ENCODE results near the gene PEPD.

PEPD gene

GRCh38 chr19:33513424-33513823 is 8.2 kb downstream of the PEPD start:
- Histone ChIP-seq H2AFZ (ENCODE audit: low read length) (no peak overlapping the region), H3K4me1 (ENCODE audit: insufficient read depth, low read length, severe bottlenecking) (no peaks in the 10 kb centered on the region), H3K9ac (ENCODE audit: low read length) (no peak overlapping the region), H3F3A (ENCODE audit: insufficient read depth, low read length) (no peaks in the 10 kb centered on the region), H3K27me3 (ENCODE audit: insufficient read depth, low read length) (no peaks in the 10 kb centered on the region), H3K36me3 (ENCODE audit: insufficient read depth, low read length) (no peaks in the 10 kb centered on the region), H3K9me2 (ENCODE audit: low read depth, low read length) (no peaks in the 10 kb centered on the region), H3K4me2 (ENCODE audit: low read length) (no peak overlapping the region), H4K20me1 (ENCODE audit: insufficient read depth, low read length) (no peaks in the 10 kb centered on the region), H3K79me2 (ENCODE audit: insufficient read depth, low read length) (no peaks in the 10 kb centered on the region), H3K9me3 (ENCODE audit: low read length) (no peaks in the 10 kb centered on the region), H3K27ac (ENCODE audit: low read depth, low read length, poor library complexity, severe bottlenecking) (no peak overlapping the region), H3K4me3 (ENCODE audit: low read depth, low read length, poor library complexity, severe bottlenecking) (no peak overlapping the region)
- TF ChIP-seq EZH2 (IDR thresholded peaks at IDR 0.05; ENCODE audit: borderline replicate concordance, low read length) = no peak
- TF ChIP-seq CTCF (IDR thresholded peaks at IDR 0.05; ENCODE audit: low read length) = no peak

DNA sequence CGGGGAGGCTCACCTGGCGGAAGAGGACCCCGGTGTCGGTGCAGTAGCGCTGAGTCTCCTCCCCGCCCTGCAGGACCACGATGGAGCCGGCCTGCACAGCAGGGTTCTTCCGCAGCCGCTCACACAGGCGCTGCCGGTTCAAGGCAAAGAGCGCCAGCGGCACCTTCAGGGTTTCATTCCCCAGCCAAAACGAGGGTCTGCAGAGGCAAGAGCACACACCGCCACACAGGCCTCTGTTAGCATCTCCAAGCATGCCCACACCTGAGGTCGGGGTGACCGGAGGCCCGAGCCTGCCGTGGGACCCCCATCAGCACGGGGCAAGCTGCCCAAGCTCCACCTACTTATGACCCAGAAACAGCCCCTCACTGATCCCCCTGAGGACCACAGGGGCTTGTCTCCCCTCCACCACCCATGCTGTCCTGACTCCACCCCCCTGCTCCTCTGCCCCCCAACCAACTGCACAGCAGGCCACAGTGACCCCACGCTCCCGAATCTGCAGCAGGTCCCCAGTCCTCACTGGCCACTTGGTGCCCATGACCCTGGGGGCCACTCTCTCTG is 8.9 kb downstream of the PEPD start:
- no peak overlapping the region for H3K4me2 ChIP-seq (ENCODE audit: low read length)
- no peaks in the 10 kb centered on the region for H3K4me1 ChIP-seq (ENCODE audit: insufficient read depth, low read length, severe bottlenecking)
- no peak overlapping the region for H3K4me3 ChIP-seq (ENCODE audit: low read depth, low read length, poor library complexity, severe bottlenecking)
- no peaks in the 10 kb centered on the region for H3F3A ChIP-seq (ENCODE audit: insufficient read depth, low read length)
- no peak overlapping the region for H3K27ac ChIP-seq (ENCODE audit: low read depth, low read length, poor library complexity, severe bottlenecking)
- H3K9me2 ChIP-seq (ENCODE audit: low read depth, low read length) = no peaks in the 10 kb centered on the region
- no peaks in the 10 kb centered on the region for H4K20me1 ChIP-seq (ENCODE audit: insufficient read depth, low read length)
- no peaks in the 10 kb centered on the region for H3K79me2 ChIP-seq (ENCODE audit: insufficient read depth, low read length)
- H3K9ac ChIP-seq (ENCODE audit: low read length) = no peak overlapping the region
- H2AFZ ChIP-seq (ENCODE audit: low read length) = no peak overlapping the region
- H3K27me3 ChIP-seq (ENCODE audit: insufficient read depth, low read length) = no peaks in the 10 kb centered on the region
- TF ChIP-seq CTCF (IDR thresholded peaks at IDR 0.05; ENCODE audit: low read length) (no peak), EZH2 (IDR thresholded peaks at IDR 0.05; ENCODE audit: borderline replicate concordance, low read length) (no peak)
- H3K9me3 ChIP-seq (ENCODE audit: low read length) = no peaks in the 10 kb centered on the region
- H3K36me3 ChIP-seq (ENCODE audit: insufficient read depth, low read length) = no peaks in the 10 kb centered on the region

GRCh38 chr19:33512021-33512420 is 9.6 kb downstream of the PEPD start:
- no peaks in the 10 kb centered on the region for H3K79me2 ChIP-seq (ENCODE audit: insufficient read depth, low read length)
- H4K20me1 ChIP-seq (ENCODE audit: insufficient read depth, low read length) = no peaks in the 10 kb centered on the region
- H3K4me2 ChIP-seq (ENCODE audit: low read length) = no peak overlapping the region
- no peaks in the 10 kb centered on the region for H3K9me2 ChIP-seq (ENCODE audit: low read depth, low read length)
- H3K27me3 ChIP-seq (ENCODE audit: insufficient read depth, low read length) = no peaks in the 10 kb centered on the region
- H3K4me1 ChIP-seq (ENCODE audit: insufficient read depth, low read length, severe bottlenecking) = no peaks in the 10 kb centered on the region
- no peak overlapping the region for H3K4me3 ChIP-seq (ENCODE audit: low read depth, low read length, poor library complexity, severe bottlenecking)
- TF ChIP-seq CTCF (IDR thresholded peaks at IDR 0.05; ENCODE audit: low read length) (no peak), EZH2 (IDR thresholded peaks at IDR 0.05; ENCODE audit: borderline replicate concordance, low read length) (no peak)
- H3K27ac ChIP-seq (ENCODE audit: low read depth, low read length, poor library complexity, severe bottlenecking) = no peak overlapping the region
- H3K36me3 ChIP-seq (ENCODE audit: insufficient read depth, low read length) = no peaks in the 10 kb centered on the region
- no peaks in the 10 kb centered on the region for H3K9me3 ChIP-seq (ENCODE audit: low read length)
- H3K9ac ChIP-seq (ENCODE audit: low read length) = no peak overlapping the region
- no peaks in the 10 kb centered on the region for H3F3A ChIP-seq (ENCODE audit: insufficient read depth, low read length)
- no peak overlapping the region for H2AFZ ChIP-seq (ENCODE audit: low read length)

All from OCI-LY1 (cell line).